Erythroblast (primary cell): ENCODE measurements around the gene STMND1.

ENCODE experiments used
- GATA1 ChIP-seq: IDR thresholded peaks from 2 replicates; pipeline ENCODE4 v1.6.1; 2011; ENCODE audit warnings: low read depth, mild to moderate bottlenecking, control low read depth, low read length, moderate library complexity
- POLR2A ChIP-seq: IDR thresholded peaks from 2 replicates; pipeline ENCODE4 v1.6.1; 2011; ENCODE audit warnings: mild to moderate bottlenecking, low read length

GRCh38 chr6:17099401-17100059, 2.3 kb upstream of the STMND1 start:
- no peak for TF ChIP-seq POLR2A
- TF ChIP-seq GATA1, result no peak
